OCI-M1 (cell line): Measurements from ENCODE around the gene ZC3H8.

ENCODE experiments used
- DNase-seq: peaks from one replicate; lab custom pipeline; 2025; lab: John Stamatoyannopoulos, UW

The ZC3H8 gene

DNA sequence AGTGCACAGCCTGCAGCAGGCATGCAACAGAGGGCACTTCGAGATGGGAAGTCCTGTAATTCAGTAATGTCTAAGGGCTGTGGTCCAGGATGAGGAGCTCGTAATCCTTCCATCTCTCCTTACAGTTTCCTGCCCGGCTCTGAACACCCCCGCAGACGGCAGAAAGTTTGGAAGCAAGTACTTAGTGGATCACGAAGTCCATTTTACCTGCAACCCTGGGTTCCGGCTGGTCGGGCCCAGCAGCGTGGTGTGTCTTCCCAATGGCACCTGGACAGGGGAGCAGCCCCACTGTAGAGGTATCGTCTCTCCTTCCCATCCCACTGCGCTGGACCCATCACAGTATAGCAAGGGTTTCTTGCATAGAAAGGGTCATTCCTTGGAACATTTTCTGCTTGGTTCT, 90.0 kb downstream of the ZC3H8 start:
- DNase-seq, result no peak

DNA sequence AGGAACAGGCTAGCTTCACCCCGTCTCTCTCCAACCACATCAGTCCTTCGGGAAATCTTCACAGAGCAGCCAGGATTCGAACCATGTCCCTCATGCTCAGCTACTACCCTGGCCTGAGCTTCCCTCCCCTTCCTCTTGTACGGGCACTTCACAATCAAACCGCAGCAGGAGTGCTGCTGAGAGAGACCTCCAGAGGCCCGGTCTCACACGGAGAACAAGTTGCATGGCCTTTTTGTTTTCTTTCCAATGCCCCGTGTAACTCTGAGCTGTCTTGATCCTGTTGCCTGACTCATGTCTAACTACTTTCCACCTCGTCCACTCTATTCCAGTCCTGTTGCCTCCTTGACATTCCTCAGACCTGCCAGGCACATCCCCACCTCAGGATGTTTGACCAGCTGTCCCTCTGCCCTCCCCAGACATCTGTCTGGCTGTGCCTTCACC, 91.3 kb downstream of the ZC3H8 start:
- no peak for DNase-seq

GRCh38 chr2:112162956-112163355, 91.9 kb downstream of the ZC3H8 start:
- no peak for DNase-seq

DNA sequence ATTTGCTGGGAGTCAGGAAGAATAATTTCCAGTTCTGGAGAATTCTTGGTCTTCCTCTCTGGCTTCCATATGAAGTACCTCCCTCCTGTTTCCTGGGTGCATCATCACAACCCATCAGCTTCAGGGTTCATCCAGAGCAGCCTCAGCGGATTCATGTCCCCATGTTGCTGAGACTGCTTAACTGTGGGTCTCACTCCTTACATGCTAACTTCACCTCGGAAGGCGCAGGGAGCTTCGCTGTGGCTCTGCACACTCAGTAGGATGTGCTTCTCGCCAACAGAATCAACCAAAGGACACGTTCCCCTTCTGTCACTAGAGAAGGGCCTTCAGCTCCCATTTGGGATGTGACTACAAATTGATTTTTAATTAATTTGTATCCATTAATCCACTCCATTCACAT, 92.5 kb downstream of the ZC3H8 start:
- no peak for DNase-seq
